HepG2 (cell line): ENCODE results near the gene HPCAL1.

Source experiments
- ATF7 ChIP-seq, 2 experiments: fragments of 450-650 bp in 1 of 2; sonication (generic) in 1 of 2; formaldehyde crosslinking in 1 of 2; IDR thresholded peaks; 2 replicates each; pipeline versions ENCODE4 v1.4.0 to v1.6.1; 2016 to 2020; ENCODE audit warnings: antibody characterized with exemption in 1 of 2, mild to moderate bottlenecking in 1 of 2, missing genetic modification reagents in 1 of 2
- GATAD1 ChIP-seq: IDR thresholded peaks from 2 replicates; pipeline ENCODE4 v1.6.1; 2016; ENCODE audit warnings: missing genetic modification reagents, missing compliant biosample characterization
- HMG20A ChIP-seq: IDR thresholded peaks from 2 replicates; pipeline ENCODE4 v1.6.1; 2016; ENCODE audit warnings: borderline replicate concordance
- TCF12 ChIP-seq, 2 experiments: fragments of 450-650 bp in 1 of 2; sonication (generic) in 1 of 2; formaldehyde crosslinking in 1 of 2; IDR thresholded peaks; 2 replicates each; pipeline versions ENCODE4 v1.6.1 to v1.8.0; 2017 to 2022; ENCODE audit warnings: antibody characterized with exemption in 1 of 2, mild to moderate bottlenecking in 1 of 2, missing genetic modification reagents in 1 of 2, moderate library complexity in 1 of 2
- ZBTB49 ChIP-seq: sonication (generic); formaldehyde crosslinking; IDR thresholded peaks from 2 replicates; pipeline ENCODE4 v1.4.0; 2020; ENCODE audit warnings: missing genetic modification reagents, borderline replicate concordance
- TF ChIP-seq, protein P1 (sequence below): sonication (generic); formaldehyde crosslinking; IDR thresholded peaks from 2 replicates; pipeline ENCODE4 v1.5.0; 2020; ENCODE audit warnings: mild to moderate bottlenecking, missing genetic modification reagents, moderate library complexity

- no peak for TF ChIP-seq TCF12 (IDR thresholded peaks at IDR 0.05)
- TF ChIP-seq TCF12 (CRISPR knock-in tag; IDR thresholded peaks at IDR 0.05), result no peak
- no peak for TF ChIP-seq ZBTB49 (CRISPR knock-in tag)
- no peak for TF ChIP-seq ATF7 (IDR thresholded peaks at IDR 0.05)
- no peak for TF ChIP-seq ATF7 (CRISPR knock-in tag; IDR thresholded peaks at IDR 0.05)
- no peak for TF ChIP-seq HMG20A
- no peak for TF ChIP-seq GATAD1 (CRISPR knock-in tag)
- TF ChIP-seq, protein P1, sequence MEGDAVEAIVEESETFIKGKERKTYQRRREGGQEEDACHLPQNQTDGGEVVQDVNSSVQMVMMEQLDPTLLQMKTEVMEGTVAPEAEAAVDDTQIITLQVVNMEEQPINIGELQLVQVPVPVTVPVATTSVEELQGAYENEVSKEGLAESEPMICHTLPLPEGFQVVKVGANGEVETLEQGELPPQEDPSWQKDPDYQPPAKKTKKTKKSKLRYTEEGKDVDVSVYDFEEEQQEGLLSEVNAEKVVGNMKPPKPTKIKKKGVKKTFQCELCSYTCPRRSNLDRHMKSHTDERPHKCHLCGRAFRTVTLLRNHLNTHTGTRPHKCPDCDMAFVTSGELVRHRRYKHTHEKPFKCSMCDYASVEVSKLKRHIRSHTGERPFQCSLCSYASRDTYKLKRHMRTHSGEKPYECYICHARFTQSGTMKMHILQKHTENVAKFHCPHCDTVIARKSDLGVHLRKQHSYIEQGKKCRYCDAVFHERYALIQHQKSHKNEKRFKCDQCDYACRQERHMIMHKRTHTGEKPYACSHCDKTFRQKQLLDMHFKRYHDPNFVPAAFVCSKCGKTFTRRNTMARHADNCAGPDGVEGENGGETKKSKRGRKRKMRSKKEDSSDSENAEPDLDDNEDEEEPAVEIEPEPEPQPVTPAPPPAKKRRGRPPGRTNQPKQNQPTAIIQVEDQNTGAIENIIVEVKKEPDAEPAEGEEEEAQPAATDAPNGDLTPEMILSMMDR, result no peak
These were observed 174.2 kb downstream of the HPCAL1 start for GRCh38 chr2:10476723-10477442.
